Left ventricle myocardium inferior (tissue), 1 donor: ENCODE data around the gene CC2D1B. TPM values are rescaled to one million over a fixed set of nuclear protein-coding genes. Genes with fewer than 3 reads are reported as not detected.

ENCODE experiments used
- DNase-seq: peaks from one replicate; pipeline ENCODE4 v3.0.0-alpha.2; 2020
- H3K27ac ChIP-seq: fragments of 200-600 bp; replicated peaks from 2 replicates; pipeline ENCODE4 v1.8.0; 2021
- H3K27me3 ChIP-seq: fragments of 200-600 bp; 2 replicates; pipeline ENCODE4 v1.8.0; 2021; ENCODE audit warnings: low read depth
- H3K36me3 ChIP-seq: fragments of 200-600 bp; 2 replicates; pipeline ENCODE4 v1.8.0; 2021
- H3K4me1 ChIP-seq: fragments of 200-600 bp; 2 replicates; pipeline ENCODE4 v1.8.0; 2021
- H3K4me3 ChIP-seq: fragments of 200-600 bp; 2 replicates; pipeline ENCODE4 v1.8.0; 2021; ENCODE audit warnings: mild to moderate bottlenecking, moderate library complexity
- H3K9me3 ChIP-seq: fragments of 200-600 bp; replicated peaks from 2 replicates; pipeline ENCODE4 v1.8.0; 2021
- CTCF ChIP-seq: fragments of 200-600 bp; IDR thresholded peaks from 2 replicates; pipeline ENCODE4 v1.8.0; 2021; ENCODE audit warnings: antibody characterized with exemption, mild to moderate bottlenecking, borderline replicate concordance
- intact Hi-C: fragments of 100-400 bp; cut with micrococcal nuclease; formaldehyde crosslinking; loops from one replicate; pipeline ENCODE4 v1.11.0; 2022
- total RNA-seq: library from RNA; stranded (reverse); fragmentation: NEBNext Ultra II Directional; extraction: Animal tissue kit (Norgen Biotek cat#: 25700); gene quantifications from one replicate; pipeline ENCODE4 v1.2.1, GENCODE V29; 2021
- donor health status: DM: no; HTN: yes; CAD: no; lungs with severe emphysema.

The CC2D1B gene
- total RNA-seq, 1 donor from 2014 or later, result 15.3 TPM

DNA sequence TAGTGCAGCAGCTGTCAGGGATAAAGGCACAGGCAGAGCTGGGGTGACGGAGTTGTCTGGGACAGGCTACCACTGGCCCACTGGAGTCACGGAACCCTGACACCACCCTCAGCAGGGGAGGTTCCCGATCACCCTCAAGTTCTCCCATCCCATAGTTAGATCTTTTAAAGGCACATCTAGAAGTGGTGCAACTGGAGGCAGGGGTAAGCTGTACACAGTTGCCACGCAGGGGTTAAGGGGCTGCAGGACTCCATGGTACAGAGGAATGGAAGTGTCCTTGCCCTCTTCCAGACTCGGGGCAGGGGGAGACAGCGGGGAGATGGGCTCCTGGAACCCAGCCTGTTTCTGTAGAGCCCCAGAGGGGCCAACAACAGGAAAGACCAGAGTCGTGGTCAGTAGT, 13.3 kb downstream of the CC2D1B start:
- TF ChIP-seq CTCF, result no peak
- Histone ChIP-seq H3K4me3 (no peak overlapping the region), H3K36me3 (peaks cover 70% of the 10 kb centered on the region), H3K9me3 (no peaks in the 10 kb centered on the region), H3K27me3 (no peaks in the 10 kb centered on the region), H3K27ac (no peak overlapping the region), H3K4me1 (peaks cover 8% of the 10 kb centered on the region)
- no peak for DNase-seq
- intact Hi-C loops, result no loop called here

GRCh38 chr1:52348704-52349300, 17.2 kb downstream of the CC2D1B start:
- Histone ChIP-seq H3K36me3 (peaks cover 43% of the 10 kb centered on the region), H3K27me3 (no peaks in the 10 kb centered on the region), H3K9me3 (no peaks in the 10 kb centered on the region), H3K4me1 (no peaks in the 10 kb centered on the region), H3K4me3 (no peak overlapping the region), H3K27ac (no peak overlapping the region)
- intact Hi-C loops, result no loop called here
- TF ChIP-seq CTCF, result peak; percentile 44
- DNase-seq, result no peak

- intact Hi-C loops, result no loop called here
- no peak for DNase-seq
- no peaks in the 10 kb centered on the region for H3K4me1 ChIP-seq
- H3K9me3 ChIP-seq, result no peaks in the 10 kb centered on the region
- H3K4me3 ChIP-seq, result no peak overlapping the region
- peaks cover 26% of the 10 kb centered on the region for H3K36me3 ChIP-seq
- no peak overlapping the region for H3K27ac ChIP-seq
- no peaks in the 10 kb centered on the region for H3K27me3 ChIP-seq
- TF ChIP-seq CTCF, result no peak
These were observed 19.4 kb downstream of the CC2D1B start for GRCh38 chr1:52346653-52347052.

GRCh38 chr1:52345252-52345651, 20.8 kb downstream of the CC2D1B start:
- Histone ChIP-seq H3K4me1 (no peaks in the 10 kb centered on the region), H3K27me3 (no peaks in the 10 kb centered on the region), H3K9me3 (no peaks in the 10 kb centered on the region), H3K27ac (no peak overlapping the region), H3K36me3 (peaks cover 19% of the 10 kb centered on the region), H3K4me3 (no peak overlapping the region)
- intact Hi-C loops, result no loop called here
- no peak for DNase-seq
- TF ChIP-seq CTCF, result no peak

DNA sequence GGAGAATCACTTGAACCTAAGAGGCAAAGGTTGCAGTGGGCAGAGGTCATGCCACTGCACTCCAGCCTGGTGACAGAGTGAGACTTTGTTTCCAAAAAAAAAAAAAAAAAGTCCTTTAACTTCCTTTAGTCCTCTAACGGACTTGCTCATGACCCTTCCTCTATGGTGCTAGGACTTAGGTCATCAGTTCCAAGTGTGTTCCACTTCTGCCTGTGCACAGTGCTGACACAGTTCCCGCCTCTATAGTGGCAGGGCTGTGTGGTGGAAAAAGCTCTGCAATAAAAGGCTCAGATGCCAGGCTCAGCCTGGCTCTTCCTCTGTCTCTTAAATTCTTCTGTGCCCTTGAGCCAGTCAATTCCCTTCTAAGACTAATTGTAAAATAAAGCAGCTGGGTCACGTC, 22.0 kb downstream of the CC2D1B start:
- intact Hi-C loops, result no loop called here
- no peaks in the 10 kb centered on the region for H3K9me3 ChIP-seq
- H3K4me1 ChIP-seq, result no peaks in the 10 kb centered on the region
- DNase-seq, result no peak
- no peak overlapping the region for H3K4me3 ChIP-seq
- no peaks in the 10 kb centered on the region for H3K27me3 ChIP-seq
- TF ChIP-seq CTCF, result no peak
- no peak overlapping the region for H3K27ac ChIP-seq
- peaks cover 27% of the 10 kb centered on the region for H3K36me3 ChIP-seq
